GM11168 (cell line): ENCODE measurements around the gene KCND2.
"Not testable (repeated sequence)": the region's sequence is repeated elsewhere in the genome, so short reads cannot be mapped to it uniquely, and the experiment has no call there.

ENCODE experiments used
- in situ Hi-C: fragments of 300-500 bp; cut with MboI; formaldehyde crosslinking; loops from one replicate; pipeline ENCODE4 v1.12.0; 2022; ENCODE audit warnings: low sequenced_read_pairs; ENCODE audit not compliant: unreplicated experiment

Gene KCND2

DNA sequence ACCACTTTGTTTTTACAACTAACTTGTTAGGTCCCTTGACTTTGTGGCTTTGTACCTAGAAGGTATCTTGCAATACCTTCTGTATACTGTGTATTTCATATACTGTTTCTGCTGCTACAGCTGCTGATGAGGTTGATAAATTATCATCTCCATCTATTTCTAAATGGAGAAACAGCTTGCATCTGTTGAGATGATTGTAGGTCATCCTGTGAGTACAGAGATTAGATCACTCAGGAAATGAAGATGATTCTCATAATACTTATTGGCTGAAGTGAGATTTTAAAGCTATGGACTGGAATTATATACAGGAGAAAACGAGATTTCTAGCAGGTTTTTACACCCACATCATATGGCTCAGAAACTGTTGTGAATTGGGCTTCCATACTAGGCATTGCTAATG, 280.5 kb downstream of the KCND2 start:
- in situ Hi-C loops = loop anchor here (5.0 to 25.0 kb wide), 2 partner anchors 276 to 616 kb away; no protein-coding TSS in a partner anchor

DNA sequence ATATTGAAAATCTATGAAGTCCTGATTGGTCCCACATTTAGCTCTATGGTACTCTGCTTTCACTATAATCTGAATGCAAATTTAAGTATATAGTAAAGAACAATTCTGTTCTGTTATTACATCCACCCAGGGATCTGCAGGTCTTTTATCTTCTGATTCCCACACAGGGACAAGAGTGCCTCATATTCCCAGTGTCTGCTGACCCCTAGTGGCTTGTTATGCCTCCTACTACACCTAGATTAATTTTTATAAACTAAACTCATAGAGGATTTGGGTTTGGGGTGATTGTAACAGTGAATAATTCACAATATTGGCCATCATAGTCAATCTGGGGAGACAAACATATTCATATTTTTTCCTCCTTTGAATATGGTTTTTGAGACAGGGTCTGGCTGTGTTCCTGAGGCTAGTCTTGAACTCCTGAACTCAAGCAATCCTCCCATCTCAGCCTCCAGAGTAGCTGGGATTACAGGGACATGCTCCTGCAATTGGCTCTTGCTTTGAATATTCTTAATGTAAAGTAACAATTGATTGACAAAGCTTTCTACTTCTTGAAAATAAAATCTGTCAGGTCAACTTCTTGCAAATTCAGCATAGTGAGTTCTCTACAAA, 282.1 kb downstream of the KCND2 start:
- in situ Hi-C loops = loop anchor here (5.0 to 25.0 kb wide), 2 partner anchors 278 to 618 kb away; no protein-coding TSS in a partner anchor

DNA sequence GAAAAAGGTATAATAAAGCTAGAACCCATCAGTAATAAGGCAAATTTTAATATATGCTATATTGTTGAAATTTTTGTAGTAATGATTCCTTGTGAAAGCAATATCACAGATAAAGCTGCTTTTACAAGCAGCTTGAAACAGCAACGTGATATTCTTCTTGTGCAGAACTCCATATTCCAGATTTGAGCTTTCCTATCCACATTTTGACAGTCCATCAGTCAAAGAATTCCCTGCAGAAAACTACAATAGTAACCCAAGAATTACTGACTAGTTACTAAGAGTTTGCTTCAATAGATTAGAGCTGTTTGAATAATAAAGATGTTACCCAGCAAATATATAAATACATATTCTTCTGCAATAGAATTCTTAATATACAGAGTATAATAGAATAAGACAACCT, 291.2 kb downstream of the KCND2 start:
- in situ Hi-C loops = loop anchor here (25.0 kb wide), 1 partner anchor 627 kb away; no protein-coding TSS in a partner anchor

DNA sequence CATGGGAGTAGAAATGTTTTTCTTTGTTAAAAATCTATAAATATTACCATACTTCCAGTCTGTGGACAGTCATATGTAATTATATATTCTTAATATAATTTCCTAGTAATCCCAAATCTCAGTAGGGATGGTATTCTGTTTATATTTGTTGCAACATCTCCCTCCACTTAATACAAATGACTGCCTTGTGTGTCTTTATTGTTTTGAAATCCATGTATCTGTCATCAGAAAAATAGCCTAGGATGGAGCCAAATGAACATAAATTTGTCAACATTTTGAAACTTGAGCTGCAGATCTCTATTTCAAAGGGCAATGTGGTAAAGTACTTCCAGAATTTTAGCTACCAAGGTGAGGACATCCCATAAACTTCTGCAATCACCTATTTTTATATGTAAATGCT, 294.2 kb downstream of the KCND2 start:
- in situ Hi-C loops = loop anchor here (25.0 kb wide), 1 partner anchor 630 kb away; no protein-coding TSS in a partner anchor

DNA sequence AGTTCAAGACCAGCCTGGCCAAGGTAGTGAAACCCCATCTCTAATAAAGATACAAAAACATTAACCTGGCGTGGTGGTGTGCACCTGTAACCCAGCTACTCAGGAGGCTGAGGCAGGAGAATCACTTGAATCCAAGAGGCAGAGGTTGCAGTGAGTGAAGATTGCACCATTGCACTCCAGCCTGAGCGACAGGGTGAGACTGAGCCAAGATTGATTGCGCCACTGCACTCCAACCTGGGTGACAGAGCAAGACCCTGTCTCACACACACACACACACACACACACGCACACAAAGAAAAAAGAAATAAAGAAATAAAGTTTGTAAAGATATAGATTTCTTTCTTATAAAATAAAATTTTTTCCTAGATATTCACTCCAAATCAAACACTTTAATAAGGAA, 305.7 kb downstream of the KCND2 start:
- in situ Hi-C loops = not testable (repeated sequence)

DNA sequence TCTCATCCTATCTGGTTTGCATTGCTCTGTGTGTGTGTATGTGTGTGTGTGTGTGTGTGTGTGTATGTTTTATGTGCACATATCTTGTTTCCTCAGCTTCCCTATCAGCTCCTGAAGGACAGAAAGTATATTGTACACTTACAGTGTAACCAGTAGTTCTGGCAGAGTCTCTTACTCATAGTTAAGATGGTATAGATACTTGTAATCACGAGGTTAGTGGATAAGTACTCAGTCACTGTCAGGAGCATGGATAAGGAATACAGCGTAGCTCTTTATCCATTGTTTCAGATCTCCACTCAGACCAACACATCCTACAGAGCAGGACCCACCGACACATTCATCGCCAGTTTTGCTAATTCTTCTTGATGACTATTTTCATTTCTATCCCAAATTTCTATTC, 309.9 kb downstream of the KCND2 start:
- in situ Hi-C loops = no loop called here

DNA sequence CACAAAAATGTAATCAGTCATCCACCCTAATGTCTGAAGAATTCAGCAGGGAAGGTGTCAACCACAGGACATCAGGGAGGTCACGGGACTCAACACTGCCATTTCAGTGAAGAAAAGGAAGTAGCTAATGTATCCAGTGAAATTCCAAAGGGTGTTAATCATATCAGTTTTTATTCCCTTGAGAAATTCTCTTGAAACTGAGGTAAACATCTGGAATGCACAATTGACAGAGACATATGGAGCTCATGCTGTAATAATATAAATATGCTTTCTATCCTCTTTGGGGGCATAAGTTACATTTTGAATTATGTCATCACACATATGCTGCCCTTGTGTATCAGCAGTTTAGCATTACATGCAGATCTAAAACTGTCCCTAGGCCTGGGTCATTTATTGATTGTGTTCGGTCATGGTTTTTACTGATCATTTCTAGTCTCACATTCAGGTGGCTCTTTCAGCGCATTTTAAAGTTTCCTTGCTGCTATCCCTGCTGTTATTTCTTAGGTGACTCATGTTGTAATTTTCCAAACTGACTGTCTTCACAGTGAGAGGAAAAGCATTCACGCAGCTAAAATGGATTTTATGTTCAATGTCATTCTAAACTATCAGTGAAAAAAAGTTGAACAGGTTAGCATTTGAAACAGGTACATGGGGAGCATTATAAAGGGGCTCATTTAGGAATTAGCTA, 311.1 kb downstream of the KCND2 start:
- in situ Hi-C loops = no loop called here

DNA sequence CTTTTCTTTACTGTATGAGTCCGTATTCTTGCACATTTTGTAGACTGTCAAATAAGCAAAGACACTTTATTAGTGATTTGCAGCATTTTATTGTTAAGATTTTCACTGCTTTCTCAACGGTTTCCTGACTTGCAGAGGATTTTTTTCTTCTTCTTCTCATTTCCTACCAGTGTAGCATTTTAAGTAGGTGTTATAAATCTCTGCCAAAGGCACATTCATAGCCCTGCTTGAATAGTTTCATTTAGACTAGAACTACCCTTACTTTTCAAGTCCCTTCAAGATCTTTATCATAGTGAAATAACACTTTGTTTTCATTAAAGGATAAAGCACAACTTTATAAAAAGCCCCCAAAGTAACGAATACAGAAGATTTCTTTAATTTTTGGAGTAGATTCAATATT, 313.6 kb downstream of the KCND2 start:
- in situ Hi-C loops = no loop called here

DNA sequence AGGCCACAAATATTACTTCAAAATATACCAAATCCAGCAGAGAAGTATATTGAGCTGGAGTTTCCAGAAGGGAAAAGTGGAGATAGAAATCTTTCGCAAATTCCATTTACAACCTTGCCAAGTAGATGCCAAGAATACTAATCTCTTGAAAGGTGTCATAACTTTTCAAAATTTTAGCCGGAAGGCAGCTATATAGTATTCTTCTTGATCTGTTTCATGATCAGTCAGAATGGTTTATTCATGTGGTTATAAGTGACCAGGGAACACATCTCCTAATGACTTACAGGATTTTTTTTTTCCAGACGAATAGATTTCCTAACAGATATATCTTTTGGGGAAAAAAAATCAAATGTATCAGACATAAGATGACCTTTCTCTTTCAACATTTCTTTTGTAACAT, 314.3 kb downstream of the KCND2 start:
- in situ Hi-C loops = no loop called here

DNA sequence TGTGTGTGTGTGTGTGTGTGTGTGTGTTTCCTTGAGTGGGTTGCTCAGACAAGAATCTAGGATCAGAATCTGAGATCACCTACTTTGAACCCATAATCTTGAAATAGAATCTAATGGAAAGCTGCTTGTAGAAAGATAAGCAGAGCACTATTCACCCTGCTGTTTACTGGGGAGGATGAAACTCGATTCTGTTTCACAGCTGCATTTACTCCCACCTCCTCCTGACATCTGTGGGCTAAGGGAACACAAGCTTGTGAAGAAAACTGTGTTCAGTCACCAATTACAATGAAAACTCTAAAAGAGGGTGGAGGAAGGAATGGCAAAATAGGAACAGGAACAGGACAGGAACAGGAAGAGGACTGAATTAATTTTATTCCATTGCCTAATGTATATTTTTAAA, 315.4 kb downstream of the KCND2 start:
- in situ Hi-C loops = no loop called here

DNA sequence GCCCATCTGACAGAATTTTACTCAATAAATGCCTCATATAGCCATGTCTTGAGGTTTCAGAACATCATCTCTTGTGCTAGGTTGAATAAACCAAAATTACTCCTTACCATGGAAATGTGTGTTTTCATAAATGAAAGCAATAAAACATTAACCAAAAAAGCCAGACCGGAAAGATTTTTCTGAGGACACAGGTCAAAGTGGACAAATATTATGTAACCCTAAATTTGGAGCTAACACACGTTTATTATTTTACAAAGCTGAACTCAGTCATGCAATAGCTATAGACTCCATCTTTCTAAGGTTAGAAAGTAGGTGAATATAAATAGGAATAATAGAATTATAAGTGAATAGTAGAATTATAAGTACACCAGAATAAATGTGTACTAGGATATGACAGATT, 315.9 kb downstream of the KCND2 start:
- in situ Hi-C loops = no loop called here

DNA sequence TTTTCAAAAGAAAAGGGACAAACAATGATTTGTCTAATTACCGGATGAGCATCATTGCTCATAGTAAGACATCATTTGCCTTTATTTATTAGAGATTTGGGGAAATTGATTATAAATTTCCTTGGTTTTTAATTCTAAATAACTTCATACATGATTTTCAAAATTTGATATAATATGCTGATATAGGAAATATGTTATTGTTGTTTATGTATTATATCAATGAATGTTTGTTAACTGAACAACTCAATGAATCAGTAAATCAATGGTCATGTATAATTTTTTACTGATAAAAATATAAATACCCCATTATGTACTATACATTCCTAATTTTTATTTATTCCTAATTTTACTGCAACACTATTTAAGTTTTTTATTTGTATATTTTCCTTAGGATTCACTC, 327.6 kb downstream of the KCND2 start:
- in situ Hi-C loops = no loop called here

DNA sequence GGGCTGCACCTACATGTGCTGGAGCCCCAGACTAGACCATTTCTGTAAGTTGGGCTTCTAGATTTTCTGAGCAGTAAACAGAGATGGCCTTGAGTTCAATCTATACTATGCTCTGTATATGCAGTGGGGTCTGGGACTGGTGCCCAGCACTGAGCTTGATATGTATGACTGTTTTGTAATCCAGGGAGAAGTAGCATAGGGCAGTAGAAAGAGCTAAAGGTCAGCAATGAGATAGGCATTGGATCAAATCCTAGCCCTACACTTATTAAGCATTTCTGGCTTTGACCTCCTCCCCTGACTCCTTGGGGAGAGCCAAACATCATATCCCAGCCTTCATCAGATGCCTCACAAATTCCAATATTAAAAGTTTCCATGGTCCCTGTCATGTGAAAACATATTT, 330.4 kb downstream of the KCND2 start:
- in situ Hi-C loops = no loop called here

DNA sequence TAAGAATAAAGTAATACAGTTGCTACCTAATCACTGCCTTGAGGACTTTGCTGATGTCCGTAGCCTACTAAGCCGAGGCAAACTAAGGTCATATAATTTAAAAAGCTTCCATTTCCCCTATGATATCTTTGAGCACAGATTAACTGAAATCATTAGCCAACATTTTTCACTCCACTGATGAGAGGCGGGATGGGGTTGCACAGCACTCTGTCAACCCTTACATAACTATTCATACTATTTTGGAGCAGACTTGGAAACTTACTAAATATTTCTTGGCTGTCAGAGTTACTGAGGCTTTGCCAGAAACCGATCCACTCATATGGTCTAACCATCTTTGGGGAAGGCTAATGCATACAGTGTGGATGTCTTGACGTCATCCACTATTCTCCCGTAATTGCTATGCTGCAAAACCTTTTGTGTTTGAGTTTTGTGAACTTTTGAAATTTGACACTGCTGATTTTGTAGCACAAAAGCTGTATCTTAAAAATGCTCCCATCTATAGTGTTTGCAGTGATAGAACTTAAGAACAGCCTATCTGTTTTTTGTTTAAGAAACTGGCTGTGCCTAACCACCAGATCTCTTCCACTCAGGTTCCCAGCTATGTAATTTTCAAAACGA, 336.3 kb downstream of the KCND2 start:
- in situ Hi-C loops = no loop called here

DNA sequence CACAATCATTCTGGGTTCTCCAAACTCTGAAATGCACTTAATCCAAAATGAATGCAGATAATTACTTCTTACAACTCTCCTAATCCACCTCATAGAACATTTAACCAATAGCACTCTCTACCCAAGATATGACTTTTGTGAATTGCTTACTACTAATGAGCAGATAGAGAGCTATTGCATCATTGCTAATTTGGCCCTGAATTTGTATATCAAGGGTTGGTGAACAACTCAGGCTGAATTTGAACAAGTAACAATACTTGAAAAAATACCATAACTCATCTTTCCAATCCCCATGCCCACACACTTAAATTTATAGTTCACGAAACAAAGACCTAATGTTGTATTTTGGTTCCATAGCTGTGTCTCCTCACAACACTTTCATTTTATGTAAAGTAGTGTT, 339.0 kb downstream of the KCND2 start:
- in situ Hi-C loops = no loop called here

DNA sequence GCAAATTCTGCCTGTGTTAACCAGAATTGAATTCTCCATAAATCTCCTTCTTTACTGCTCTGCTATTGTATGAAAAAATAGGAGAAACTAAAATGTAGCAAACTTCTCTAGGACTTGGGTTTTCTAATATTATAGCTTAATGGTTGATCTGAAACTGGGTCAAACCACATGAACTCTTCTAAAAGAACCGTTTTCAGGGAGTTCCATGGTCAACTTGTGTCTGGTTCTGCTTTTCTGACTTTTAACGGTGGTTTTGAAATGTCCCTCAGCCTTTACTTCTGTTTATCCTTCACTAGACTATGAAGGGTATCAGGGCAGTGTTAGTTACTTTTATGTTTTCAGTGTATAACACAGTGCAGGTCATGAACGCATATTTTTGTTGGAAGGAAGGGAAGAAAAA, 342.7 kb downstream of the KCND2 start:
- in situ Hi-C loops = no loop called here

DNA sequence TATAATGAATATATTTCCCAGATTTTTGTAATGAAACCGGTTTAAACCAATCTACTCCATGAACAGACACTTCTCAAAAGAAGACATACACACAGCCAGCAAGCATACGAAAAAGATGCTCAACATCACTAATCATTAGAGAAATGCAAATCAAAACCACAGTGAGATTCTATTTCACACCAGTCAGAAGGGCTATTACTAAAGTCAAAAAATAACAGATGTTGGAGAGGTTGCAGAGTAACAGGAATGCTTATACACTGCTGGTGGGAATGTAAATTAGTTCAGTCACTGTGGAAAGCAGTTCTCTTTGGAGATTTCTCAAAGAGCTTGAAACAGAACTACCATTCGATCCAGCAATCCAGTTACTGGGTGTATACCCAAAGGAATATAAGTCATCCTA, 344.3 kb downstream of the KCND2 start:
- in situ Hi-C loops = no loop called here

DNA sequence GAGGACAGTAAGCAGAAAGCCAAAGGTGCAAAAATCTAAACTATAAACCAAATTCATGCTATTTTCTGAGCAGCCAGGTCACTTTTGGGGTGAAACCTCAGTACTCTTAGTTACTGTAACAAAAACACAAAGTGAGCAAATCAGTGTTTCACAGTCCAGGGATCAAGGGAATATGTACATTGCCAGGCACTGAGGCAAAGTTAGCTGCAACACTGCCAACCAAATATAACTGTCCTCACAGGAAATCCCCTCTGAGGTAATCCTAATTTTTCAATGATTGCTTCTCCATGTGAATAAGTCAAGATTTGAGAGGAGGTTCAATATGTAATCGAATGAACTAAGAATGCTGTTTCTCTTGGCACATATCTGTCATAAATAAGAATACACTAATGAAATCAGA, 355.3 kb downstream of the KCND2 start:
- in situ Hi-C loops = no loop called here

DNA sequence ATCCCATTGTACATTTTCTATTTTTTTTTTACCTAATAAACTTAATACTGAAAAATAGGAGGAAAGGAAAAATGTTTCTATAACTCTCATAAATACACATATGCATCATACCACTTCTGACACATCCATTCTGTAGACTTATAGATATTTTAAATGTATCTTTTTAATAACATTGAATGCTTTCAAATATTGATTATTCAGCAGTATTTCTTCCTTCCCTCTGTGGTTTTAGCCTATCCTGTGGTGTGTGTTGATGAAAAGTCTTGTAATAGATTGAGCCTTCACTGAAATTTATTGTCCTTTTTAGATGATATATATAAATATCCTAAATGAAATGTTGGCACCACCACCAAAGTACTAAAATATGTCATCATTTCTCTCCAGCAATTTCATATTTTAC, 366.9 kb downstream of the KCND2 start:
- in situ Hi-C loops = no loop called here

DNA sequence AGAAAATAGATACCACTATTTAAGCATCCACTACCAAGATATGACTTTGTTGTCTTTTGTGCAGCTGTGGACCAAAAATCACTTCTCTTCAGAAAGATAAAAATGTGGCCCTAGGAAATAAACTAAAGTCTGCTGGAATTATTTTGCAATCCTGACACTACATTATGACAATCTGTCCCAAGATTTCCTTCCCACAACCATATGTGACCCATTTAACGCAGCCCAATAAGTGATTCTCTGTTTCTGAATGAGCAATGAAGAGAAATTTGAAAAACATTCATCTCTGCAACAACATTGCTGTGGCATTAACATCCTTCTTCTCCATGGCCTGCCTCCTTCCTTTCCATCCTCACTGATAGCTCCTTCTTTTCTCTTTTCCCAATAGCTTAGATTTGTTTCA, 373.0 kb downstream of the KCND2 start:
- in situ Hi-C loops = no loop called here

DNA sequence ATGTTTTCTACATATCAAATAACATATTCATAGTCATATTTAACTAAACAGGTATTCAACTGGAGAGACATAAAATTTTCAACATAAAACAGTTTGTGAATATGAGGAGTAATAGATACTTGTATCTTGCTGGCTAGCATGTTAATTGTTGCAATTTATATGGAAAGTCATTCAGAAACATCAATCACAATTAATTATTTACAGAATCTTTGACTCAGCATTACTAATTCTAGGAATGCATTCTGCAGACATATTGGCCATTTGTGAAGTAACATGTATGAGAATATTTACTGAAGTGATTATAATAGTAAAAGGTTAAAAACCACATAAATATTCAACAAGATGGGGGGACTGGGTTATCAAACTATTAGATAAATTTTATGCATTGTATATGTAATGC, 381.3 kb downstream of the KCND2 start:
- in situ Hi-C loops = no loop called here

DNA sequence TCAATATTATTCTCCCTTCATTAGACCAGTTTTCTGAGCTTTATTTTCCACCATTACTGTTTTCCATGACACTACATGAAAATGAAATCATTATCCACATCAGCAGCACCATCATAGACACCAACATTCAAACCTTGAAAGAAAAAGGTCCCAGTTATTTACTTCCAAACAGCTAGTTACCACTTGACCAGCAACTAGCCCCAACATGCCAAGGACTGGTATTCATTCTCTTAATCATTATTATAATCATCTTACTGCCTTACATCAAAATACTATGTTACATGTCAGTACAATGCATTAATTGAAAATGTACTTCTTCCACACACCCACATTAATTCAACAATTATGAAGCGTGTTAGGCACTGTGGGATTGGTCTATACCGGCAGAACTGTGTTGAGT, 385.5 kb downstream of the KCND2 start:
- in situ Hi-C loops = no loop called here
